LNCAP (cell line): Measurements from ENCODE around the gene UQCRC1.

Experiments used
- CTCF ChIP-seq: fragments of 450-650 bp; IDR thresholded peaks from 2 replicates; pipeline ENCODE4 v1.5.1; 2017; ENCODE audit warnings: mild to moderate bottlenecking

UQCRC1 gene

GRCh38 chr3:48562367-48563095 lies 46.9 kb downstream of the UQCRC1 start:
- TF ChIP-seq CTCF, result no peak

GRCh38 chr3:48561045-48561736 lies 48.3 kb downstream of the UQCRC1 start:
- TF ChIP-seq CTCF, result no peak

- TF ChIP-seq CTCF, result no peak
These were observed 48.8 kb downstream of the UQCRC1 start for GRCh38 chr3:48560648-48561018.

- TF ChIP-seq CTCF, result peak; percentile 32
These were observed 50.8 kb downstream of the UQCRC1 start for GRCh38 chr3:48558493-48559134.

GRCh38 chr3:48556796-48557626 lies 52.4 kb downstream of the UQCRC1 start, which contains the start of gene PFKFB4:
Gene PFKFB4, minus strand, starts transcription at chr3:48556803. Its CDS starts 26 bp downstream, at chr3:48556777.
- TF ChIP-seq CTCF, result no peak

- TF ChIP-seq CTCF, result no peak
These were observed 53.3 kb downstream of the UQCRC1 start for GRCh38 chr3:48555949-48556795.
